NOMO-1 (cell line): ENCODE data around the gene ST3GAL2.

Experiments used
- DNase-seq, 2 experiments: peaks; one replicate each; lab custom pipeline; 2025; ENCODE audit not compliant: unreplicated experiment in 2 of 2; lab: John Stamatoyannopoulos, UW

The ST3GAL2 gene, protein sequence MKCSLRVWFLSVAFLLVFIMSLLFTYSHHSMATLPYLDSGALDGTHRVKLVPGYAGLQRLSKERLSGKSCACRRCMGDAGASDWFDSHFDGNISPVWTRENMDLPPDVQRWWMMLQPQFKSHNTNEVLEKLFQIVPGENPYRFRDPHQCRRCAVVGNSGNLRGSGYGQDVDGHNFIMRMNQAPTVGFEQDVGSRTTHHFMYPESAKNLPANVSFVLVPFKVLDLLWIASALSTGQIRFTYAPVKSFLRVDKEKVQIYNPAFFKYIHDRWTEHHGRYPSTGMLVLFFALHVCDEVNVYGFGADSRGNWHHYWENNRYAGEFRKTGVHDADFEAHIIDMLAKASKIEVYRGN

DNA sequence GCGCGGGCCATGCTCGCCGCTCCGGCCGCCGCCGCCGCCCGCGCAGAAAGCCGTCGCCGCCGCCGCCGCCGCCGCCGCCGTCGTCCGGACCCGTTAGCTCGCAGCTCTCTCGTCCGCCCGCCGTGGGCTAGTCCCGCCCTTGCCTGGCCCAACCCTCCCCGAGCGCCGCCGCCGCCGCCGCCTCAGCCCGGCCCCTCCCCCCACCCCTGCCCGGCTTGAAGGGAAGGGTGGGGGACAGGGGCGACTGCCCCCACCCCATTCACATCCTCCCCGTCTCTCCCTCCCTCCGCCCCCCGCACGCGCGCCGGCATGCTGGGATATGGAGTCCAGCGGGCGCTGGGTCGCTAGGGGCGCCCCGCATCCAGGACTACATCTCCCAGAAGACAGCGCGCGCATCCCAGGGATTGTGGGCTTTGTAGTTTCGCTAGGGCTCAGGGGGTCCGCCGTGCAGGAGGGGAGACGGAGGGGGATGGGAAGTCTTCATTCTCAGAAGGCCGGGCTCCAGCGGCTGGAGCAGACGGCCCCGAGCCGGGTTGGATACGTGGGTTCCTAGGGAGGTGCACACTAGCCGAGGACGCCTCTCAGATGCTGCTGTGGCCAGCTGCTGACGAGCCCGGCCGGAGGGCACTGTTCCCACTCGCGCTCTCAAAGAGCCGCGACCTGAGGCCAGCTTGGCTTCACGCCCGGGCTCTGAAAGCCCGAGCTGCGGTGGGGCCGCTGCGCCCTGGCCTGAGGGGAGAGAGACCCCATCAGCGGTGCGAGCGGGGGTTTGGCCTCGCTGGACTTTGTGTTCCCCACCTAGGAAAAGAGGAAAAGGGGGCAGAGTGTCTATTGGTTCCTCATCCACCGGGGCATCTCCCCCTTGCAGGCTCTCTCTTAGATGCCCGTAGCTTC lies at the start of gene ST3GAL2:
TSS of gene ST3GAL2 (minus strand) at position 132 of the 894 bp plus-strand sequence. CDS start 40,570 bp downstream, outside the sequence.
- DNase-seq, result peak; percentile 72 to 87

DNA sequence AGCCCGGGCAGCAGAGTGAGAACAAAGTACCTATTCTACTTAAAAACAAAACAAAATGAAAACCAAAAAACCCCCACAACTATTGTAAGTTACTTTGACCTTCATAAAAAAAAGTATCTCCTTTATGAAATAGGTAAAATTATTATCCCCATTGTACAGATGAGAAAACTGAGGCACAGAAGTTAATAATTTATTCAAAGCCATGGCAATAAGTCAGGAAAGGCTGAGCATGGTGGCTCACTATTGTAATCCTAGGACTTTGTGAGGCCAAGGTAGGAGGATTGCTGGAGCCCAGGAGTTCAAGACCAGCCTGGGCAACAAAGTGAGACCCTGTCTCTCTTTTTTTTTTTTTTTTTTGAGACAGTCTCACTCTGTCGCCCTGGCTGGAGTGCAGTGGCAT lies 46.0 kb upstream of the ST3GAL2 start:
- DNase-seq, result no peak

DNA sequence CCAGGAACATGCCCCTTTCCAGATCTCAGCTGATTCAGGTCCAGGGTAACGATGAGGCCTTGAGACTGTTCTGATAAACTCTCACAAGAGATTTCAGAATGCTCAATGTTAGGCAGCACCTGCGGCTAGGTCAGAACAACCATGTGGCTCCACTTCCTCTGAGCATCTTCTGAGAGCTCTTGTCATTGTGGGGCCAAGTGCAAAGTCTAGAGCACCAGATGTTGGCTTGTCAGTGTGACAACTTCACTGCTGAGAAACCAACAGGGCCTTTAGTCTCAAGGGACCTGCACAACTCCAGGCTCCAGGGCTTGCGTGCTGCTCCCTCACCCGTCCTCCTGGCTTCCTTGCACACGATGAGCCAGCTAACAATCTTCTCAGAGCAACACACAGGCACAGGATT lies 44.5 kb upstream of the ST3GAL2 start:
- no peak for DNase-seq

DNA sequence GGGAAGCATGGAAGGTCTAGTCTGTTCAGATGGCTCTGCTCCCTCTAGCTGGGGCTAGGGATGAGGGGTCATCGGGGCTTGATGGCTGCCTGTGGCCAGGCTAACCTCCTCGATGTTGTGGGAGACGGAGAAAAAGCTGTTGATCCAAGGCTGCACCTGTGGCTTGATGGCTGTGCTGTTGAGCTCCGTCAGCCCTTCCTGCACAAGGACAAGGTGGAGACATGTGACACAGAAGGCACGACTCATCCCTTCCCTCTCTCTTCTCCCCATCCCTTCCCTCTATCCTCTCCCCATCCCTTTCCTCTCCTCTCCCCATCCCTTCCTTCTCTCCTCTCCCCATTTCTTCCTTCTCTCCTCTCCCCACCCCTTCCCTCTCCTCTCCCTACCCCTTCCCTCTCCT lies 43.7 kb upstream of the ST3GAL2 start:
- DNase-seq, result no peak

DNA sequence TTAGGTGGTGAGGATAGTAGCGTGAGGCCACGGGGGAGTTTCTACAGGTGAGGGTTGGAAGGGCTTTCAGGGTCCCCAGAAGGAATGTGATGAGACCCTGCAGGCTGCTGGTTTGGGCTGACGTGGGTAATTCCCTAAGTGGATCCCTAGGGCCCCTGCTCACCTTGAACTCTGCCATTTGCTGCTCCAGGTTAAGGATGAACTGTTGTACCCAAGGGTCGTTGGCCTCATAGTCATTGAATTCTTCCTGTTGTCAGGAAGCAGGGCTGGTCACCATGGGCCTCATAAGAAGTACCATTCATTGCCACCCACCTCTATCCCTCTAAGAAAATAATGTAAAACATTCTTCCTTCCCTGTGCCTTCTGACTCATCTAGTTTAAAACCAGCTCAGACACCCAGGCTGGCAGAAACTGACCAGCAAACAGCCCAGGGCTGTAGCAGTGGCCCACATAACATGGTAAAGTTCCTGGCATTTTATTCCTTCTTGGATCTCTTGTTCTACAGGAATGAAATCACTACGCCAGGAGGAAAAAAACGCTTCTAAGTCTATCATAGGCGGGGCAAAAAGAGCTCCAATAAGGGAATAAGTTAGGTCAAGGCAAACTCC lies 43.1 kb upstream of the ST3GAL2 start:
- DNase-seq, result no peak

DNA sequence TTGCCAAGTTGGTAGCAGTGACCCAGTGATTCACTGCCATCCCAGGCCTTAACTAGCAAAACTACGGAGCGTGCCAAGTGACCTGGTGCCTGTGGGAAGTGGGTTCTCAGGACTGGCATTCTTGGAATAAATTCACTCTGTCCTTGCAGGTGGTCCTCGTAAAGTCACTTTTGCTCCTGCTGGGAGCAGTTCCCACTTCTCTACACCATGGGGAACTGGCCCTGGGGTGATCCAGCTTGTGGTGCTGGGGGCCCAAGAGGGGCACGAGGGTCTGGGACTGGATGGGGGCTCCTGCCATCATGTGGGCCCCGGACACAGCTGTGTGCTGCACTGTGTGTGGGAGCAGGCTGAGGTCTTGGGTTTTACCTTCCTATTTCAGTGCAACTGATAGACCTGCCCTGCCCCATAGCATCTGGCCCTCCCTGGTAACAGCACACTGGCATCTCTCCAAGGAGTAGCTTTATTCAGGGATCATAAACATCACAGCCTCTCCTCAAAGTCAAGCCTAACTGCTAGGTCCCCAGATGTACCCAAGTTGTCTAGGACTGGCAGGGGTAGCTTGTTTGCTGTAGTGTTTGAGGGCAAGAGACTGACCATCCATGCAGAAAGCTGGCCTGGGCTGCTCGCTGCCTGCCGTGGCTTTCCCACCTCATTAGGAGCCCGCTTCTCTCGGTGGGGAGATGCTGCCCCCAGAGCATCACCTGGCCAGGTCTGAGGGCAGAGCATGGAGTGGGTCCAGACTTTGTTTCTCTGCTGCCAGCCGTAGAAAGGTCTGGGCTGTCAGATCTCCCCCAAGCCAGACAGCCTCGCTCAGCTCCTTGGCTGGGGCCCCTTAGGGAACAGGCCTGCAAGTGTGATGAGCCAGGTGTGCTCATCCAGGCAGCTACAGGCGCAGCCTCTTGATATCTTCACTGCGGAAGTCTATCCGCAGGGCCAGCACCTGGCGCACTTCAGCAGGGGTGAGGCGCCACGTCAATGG lies 41.5 kb upstream of the ST3GAL2 start:
- DNase-seq, result no peak

DNA sequence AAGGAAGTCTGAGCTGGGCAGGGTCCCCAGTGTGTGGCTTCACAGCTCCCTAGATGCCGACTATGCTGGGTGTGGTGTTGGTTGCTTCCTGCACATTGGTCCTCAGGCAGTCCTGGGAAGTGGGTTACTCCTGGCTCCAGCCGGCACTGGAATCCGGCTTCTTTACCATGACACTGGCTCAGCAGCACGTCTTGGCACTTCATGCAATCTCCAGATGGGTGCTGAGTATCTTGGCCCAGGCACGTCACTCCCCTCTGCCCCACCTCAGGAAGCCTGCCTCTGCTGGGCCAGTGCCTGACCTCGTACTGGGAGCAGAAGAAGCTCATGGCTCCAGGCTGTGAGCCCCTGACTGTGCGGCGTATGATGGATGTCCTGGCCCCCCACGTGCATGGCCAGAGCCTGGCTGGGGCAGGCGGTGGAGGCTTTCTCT lies 40.0 kb upstream of the ST3GAL2 start:
- no peak for DNase-seq

DNA sequence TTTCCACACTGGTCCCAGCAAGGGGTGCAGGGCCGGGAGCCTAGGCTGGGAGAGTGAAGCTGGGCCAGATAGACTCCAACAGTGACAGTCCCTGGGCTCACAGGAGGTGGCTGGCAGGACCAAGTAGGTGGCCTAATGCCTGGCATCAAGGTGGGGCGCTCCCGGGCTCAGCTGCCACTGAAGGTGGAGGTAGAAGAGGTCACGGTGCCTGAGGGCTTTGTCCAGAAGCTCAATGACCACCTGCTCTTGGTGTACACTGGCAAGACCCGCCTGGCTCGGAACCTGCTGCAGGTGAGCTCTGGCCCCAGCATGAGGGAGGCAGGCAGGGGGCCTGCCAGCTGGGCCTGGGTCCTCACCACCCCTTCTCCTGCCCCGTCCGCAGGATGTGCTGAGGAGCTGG lies 39.3 kb upstream of the ST3GAL2 start:
- no peak for DNase-seq

DNA sequence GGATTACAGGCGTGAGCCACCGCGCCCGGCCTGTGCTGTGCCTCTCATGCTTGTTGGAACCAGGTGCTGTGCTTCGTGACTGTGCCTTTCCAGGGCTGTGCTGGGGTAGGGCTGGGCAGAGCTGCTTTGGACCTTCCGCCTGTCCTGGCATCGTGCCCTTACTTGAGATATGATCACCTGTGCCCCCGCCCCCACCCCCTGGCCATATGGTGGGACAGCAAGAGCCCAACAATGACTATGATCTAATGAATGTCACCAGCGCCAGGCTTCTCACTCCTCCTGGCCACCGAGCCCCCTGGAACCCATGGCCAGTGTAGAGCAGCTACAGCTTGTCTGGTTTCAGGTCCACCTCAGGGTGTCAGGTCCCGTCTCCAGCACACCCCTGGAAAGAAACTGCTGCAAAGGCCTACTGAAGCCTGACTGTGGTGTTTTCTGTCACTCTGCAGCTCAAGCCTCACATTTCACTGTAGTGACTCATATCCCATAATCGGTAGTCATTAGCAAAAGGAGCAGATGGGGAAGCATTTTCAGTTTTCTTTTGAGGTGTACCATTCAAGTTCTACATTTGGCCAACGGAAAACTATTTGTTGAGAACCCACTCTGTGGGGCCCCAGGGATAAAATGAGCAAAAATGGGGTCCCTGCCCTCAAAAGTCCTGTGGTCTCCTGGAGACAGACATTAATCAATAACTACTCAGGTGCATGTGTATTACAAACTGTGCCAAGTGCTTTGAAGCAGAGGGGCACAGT lies 37.5 kb upstream of the ST3GAL2 start:
- DNase-seq, result peak; percentile 77 to 84

DNA sequence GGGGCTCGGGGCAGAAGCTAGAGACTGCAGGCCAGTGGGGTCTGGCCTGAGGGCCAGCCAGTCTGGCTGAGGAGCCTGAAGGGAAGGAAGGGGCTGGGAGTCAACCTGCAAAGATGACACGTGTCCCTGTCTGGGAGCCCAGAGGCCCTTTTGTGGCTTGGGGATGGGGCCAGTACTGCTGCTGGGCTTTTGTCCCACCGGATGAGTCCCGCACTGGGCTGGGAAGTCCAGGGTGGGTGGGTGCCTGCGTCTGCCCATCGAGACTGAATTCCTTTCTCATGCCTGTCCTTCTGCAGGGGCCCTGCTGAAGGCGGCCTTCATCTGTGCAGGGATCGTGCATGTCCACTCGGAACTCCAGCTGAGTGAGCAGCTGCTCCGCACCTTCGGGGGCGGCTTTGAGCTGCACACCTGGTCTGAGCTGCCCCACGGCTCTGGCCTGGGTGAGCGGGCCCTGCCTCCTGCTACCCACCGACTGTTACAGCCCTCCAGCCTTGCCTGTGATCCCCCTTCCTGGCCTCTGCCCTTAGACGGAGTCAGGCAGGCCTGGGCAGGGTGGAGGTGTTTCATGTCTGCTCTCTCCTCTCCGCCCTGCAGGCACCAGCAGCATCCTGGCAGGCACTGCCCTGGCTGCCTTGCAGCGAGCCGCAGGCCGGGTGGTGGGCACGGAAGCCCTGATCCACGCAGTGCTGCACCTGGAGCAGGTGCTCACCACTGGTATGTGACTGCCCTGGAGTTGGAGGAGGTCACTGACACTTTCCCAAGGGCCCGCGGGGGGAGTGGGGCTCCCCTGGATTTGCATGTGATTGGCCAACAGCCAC lies 36.4 kb upstream of the ST3GAL2 start:
- DNase-seq, result no peak

DNA sequence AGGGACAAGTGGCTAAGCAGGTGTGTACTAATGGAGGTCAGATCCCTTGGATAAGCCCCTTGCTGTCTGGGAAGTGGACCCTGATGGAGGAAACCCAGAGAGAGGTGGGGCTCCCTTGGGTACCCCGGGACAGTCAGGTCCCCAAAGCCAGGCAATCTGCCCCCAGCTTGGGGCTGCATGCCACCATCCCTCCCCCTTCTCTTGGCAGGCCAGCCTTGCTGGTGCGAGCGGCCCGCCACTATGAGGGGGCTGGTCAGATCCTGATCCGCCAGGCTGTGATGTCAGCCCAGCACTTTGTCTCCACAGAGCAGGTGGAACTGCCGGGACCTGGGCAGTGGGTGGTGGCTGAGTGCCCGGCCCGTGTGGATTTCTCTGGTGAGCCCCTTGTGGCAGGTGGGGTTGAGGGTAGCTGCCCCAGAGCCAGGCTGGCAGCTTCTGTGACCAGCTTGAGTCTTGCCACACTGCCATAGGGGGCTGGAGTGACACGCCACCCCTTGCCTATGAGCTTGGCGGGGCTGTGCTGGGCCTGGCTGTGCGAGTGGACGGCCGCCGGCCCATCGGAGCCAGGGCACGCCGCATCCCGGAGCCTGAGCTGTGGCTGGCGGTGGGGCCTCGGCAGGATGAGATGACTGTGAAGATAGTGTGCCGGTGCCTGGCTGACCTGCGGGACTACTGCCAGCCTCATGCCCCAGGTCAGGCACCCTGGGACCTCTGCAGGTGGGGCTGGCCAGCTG lies 35.6 kb upstream of the ST3GAL2 start:
- DNase-seq, result no peak

DNA sequence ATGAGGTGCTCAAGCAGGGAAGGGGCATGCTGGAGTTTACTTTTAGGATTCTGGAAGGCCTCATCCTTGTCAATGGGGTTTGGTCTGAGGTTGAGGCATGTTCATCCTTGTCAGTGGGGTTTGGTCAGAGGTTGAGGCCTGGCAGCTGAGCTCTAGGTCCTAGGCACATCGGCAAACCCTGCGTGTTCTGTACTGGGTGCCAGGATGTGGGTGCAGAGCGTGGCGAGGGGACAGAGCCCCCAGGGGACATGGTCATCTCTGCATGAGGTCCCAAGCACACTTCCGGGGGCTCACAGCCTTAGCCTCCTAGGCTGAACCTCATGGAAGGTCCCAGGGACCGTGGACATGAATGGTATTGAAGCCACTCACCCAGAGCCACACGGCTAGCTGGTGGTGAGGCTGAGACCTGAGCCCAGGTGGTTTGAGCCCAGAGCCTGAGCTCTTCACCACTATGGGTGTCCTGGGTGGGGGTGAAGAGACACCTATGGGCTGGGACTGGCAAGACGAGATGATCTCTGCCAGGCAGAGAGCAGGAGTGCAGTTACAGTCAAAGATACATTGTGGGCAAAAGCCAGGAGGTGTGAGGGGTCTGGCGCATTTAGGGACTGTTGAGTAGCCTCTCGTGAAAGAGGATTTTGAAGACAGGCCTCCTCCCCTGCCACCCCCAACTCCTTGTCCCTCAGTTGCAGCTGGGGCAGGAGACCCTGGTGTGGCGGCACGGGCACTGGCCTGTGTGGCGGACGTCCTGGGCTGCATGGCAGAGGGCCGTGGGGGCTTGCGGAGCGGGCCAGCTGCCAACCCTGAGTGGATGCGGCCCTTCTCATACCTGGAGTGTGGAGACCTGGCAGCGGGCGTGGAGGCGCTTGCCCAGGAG lies 34.8 kb upstream of the ST3GAL2 start:
- DNase-seq, result no peak

DNA sequence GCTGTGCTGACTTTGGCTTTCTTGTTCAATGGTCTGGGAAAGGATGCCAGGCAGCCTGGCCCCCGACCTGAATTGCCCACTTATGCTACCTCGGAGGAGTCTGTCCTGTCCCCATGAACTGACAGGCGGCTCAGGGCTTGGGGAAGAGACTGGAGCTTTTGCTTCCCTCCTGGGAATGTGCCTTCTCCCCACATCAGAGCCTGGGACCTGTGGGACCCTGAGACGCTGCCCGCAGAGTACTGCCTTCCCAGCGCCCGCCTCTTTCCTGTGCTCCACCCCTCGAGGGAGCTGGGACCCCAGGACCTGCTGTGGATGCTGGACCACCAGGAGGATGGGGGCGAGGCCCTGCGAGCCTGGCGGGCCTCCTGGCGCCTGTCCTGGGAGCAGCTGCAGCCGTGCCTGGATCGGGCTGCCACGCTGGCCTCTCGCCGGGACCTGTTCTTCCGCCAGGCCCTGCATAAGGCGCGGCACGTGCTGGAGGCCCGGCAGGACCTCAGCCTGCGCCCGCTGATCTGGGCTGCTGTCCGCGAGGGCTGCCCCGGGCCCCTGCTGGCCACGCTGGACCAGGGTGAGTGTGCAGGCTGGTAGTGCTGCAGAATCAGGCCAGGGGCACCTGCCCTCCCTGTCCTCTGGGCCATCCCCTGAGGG lies 34.0 kb upstream of the ST3GAL2 start:
- no peak for DNase-seq

DNA sequence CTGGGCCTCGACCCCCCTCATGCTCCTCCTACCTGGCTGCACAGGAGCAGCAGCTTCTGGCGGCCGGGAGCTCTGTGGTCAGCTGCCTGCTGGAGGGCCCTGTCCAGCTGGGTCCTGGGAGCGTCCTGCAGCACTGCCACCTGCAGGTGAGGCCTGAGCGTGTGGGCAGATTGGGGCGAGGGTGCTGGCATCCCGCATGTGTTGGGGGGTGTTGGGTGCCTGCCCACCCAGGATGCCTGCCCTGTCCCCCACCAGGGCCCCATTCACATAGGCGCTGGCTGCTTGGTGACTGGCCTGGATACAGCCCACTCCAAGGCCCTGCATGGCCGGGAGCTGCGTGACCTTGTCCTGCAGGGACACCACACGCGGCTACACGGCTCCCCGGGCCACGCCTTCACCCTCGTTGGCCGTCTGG lies 32.0 kb upstream of the ST3GAL2 start:
- no peak for DNase-seq

DNA sequence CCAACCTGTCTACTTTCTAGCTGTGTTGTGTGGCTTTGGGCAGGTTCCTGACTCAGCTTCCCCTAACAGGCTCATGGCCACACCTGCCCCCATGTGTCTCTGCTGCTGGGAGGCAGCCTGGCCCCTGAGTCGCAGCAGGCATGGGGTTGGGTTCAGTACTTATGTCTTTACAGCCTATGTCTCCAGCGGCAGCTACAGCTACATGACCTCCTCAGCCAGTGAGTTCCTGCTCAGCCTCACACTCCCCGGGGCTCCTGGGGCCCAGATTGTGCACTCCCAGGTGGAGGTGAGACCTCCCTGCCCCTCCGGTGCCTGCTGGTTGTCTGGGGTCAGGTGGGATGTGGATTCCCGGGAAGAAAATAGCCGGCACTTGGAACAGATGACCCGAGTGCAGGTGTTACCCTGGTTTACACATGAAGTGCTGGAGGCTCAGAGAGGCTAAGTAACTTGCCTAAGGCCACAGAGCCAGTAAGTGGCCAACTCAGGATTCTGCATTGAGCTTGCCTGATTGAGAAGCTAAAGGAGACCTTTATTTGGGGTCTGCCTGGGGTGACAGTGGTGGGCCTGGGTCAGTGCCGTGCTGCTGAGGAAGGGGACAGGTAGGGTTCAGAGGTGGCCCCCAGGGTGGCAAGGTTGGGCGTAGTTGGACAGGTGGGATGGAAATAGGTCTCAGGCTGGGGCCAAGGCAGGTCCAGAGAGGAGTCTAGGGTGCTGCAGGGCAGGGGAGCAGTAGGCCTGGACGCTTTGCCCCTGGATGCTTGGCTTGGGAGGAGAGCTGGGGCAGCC lies 31.4 kb upstream of the ST3GAL2 start:
- no peak for DNase-seq
